NCI-H2227 treated with DMSO at 0.1 percent for 48 hours (cell line): Measurements from ENCODE around the gene CFLAR.
A peak's percentile ranks its signal among the peaks of the same experiment; 100 is the strongest.
"Not testable (repeated sequence)": the region's sequence is repeated elsewhere in the genome, so short reads cannot be mapped to it uniquely, and the experiment has no call there.

Source experiments
- DNase-seq: peaks from one replicate; lab custom pipeline; 2025; lab: John Stamatoyannopoulos, UW

The CFLAR gene

DNA sequence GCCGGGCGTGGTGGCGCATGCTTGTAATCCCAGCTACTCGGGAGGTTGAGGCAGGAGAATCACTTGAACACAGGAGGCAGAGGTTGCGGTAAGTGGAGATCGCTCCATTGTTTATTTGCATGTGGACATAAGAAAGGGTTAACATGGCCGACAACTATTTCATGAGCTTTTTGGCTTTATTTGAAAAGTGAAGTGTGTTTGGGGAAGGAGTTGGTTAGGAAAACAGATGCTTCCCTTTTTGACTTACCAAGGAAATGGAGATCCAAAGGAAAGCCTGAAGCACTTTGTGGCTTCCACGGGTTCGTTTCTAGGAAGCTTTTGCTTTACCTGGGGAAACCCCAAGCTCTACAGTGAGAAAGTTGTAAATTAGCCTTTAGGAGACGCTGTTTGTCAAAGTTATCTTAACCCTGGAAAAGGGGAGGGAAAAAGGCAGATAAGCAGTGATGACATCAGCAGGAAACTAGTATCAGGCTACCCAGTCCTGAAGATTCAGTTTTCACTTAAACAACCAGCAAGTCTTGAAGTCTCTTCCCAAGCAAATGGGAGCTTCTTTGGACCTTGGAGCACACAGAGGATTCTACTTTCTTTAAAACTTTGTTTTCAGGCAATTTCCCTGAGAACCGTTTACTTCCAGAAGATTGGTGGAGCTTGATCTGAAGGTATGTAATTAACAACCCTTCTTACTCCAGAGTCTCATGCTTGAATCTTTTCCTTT is 66.8 kb downstream of the CFLAR start, which contains the start of gene CASP10:
CASP10 (plus strand) TSS at position 492 of the 715 bp plus-strand sequence. CDS start 2,637 bp downstream, outside the sequence.
- DNase-seq, result peak; percentile 62

DNA sequence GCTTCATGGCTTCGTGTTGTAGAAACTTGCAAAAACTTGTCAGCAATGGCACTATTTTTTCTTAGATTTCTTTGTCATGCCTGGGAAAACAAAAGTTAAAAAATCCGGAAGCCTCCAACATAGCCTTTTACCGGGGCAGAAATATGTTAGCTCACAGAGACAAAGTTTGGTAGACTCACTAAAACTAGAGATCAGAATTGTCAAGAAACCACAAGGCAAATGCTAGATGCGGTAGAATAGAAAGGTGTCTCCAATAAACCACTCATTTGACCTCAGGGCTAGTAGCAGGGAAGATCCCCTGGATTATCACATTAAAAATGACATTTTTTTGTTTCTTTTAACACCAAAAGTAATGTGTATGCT is 67.4 kb downstream of the CFLAR start:
- no peak for DNase-seq

DNA sequence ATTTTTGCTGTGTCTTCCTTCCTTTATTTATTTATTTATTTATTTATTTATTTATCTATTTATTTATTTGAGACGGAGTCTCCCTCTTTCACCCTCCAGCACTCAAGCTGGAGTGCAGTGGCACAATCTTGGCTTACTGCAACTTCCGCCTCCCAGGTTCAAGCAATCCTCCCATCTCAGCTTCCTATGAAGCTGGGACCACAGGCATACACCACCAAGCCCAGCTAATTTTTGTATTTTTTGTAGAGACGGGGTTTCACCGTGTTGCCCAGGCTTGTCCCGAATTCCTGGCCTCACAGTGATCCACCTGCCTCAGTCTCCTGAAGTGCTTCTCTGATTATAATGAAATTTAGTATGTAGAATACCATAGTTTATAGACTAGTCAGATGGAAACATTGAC is 67.9 kb downstream of the CFLAR start:
- DNase-seq, result not testable (repeated sequence)

DNA sequence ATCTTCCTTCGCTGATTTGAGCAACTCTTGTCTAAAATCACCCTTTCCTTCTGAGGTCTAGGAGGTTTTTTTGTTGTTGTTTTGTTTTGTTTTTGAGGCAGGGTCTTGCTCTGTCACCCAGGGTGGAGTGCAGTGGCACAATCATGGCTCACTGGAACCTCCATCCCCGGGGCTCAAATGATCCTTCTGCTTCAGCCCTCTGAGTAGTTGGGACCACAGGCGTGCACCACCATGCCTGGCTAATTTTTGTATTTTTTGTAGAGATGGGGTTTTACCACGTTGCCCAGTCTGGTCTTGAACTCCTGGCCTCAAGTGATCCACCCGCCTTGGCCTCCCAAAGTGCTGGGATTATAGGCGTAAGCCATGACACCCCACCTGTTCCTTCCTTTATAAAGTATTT is 68.3 kb downstream of the CFLAR start:
- DNase-seq, result not testable (repeated sequence)

DNA sequence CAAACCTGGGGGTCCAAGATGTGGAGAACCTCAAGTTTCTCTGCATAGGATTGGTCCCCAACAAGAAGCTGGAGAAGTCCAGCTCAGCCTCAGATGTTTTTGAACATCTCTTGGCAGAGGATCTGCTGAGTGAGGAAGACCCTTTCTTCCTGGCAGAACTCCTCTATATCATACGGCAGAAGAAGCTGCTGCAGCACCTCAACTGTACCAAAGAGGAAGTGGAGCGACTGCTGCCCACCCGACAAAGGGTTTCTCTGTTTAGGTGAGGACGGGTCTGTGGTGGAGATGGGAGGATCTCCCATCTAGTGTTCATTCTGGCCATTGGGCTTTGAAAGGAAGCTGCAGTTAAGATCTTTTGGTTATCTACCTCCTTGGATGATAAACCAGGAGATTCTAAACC is 69.9 kb downstream of the CFLAR start:
- DNase-seq, result no peak

DNA sequence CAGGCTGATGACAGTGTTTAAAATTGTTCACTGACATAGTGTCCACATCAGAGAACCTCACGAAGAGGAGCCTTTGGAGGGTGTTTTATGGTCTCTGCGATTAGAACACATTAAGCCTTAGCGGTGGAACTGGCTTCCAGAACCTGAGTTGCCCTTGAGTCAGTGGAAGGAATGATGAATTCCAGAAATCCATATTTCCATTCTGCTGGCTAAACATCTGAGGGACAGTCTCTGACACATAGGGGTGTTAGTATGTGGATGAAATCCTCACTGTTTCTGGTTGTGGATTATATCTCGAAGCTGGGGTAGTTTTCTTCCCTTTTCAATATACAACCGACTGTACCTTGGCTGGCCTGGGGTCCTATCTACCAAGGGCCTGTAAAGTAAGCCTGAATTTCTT is 71.0 kb downstream of the CFLAR start:
- DNase-seq, result no peak

DNA sequence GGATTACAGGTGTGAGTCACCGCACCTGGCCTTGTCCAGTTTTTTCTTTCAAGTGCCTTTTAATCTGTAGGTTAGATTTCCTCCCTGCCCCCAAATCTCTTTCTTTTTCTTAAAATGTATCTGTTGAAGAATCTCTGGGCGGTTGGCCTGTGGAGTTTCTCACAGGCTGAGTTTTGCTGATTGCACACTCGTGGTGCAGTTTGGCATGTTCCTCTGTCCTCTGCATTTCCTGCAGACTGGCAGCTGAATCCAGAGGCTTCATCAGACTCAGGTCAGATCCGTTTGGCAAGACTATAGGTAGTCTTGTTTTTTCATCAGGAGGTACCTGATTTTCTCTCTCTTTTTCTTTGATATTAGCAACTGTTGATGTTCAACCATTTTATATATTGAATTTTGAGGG is 72.5 kb downstream of the CFLAR start:
- DNase-seq, result no peak

DNA sequence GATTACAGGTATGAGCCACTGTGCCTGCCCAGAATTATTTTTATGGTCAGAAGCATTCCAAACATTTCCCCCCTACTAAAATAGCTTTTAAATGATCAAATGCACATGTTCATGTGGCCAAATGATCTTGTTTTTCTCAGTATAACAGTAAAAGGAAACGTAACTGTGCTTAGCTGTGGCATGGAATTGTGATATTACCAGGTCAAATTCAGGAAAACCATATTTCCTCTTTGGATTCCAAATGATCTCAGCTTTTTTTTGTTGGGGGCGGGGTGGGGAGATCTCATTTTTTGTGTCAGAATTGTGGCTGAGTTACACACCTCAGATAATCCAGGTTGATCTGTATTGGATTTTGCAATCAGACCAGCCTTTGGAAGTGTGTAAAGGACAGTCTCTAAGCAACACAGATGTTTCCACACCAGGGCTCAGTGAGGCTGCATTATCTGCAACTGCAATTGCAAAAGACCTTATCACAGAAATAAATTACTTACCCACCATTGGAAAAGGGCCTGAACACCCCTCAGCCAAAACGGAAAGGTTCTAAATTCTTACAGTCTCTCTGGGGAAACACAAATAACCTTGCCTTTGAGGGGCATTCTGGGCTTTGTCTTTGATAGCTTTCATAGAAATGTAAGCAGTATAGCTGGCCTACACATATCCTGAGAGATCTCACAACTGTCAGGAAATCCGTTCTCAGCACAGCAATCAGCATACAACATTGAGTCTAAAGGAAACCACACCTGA is 75.3 kb downstream of the CFLAR start:
- DNase-seq, result no peak

DNA sequence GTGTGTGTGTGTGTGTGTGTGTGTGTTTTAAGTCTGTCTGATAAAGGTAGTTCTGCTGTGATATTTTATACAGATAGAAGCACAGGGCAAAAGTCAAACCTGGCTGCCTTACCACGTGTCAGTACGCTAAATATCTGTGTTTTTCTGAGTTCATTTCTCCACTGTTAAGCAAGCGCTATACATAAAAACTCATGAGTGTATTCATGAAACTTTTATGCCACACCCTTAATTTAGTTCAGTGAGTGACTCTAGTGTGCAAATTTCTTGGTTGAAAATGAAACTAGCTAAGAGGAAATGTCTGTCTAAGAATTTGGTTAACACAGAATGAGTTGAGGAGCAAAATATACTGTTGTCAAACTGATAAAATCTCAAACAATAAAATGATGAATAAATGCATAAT is 78.1 kb downstream of the CFLAR start:
- DNase-seq, result no peak

DNA sequence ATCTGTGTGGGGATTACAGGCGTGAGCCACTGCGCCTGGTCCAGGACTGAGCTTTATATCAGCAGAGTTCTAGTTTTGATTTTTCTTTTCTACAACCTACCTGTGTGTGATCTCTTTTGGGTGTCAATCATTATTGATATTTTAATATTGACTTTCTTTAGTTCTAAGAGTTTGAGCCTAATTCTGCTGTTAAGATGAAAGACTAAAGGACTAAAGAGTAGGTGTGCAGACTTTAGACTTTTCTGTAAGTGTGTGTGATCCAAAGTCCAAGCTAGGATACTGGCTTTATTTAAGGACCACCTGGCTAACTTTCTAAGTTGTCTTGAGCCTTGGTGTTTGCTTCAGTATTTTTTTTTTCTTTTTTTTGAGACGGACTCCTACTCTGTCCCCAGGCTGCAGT is 79.4 kb downstream of the CFLAR start:
- no peak for DNase-seq

DNA sequence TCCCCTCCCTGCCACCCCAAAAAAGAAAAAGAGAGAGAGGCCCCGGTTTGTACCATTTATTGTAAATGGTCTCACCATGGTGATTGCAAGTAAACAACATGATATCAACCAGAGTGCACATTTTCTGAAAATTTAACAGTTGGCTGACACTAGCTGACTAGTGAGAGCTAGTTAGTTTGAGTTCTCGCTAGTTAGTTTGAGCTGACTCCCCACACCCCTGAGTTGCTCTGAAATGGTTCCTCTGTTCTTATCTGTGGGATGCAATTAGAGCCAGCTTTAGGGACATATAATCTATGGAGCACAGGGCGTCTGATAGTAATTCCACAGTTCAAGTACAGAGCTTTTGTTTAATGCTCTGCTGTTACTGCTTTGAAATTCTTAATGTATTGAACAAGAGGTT is 80.0 kb downstream of the CFLAR start:
- DNase-seq, result no peak

DNA sequence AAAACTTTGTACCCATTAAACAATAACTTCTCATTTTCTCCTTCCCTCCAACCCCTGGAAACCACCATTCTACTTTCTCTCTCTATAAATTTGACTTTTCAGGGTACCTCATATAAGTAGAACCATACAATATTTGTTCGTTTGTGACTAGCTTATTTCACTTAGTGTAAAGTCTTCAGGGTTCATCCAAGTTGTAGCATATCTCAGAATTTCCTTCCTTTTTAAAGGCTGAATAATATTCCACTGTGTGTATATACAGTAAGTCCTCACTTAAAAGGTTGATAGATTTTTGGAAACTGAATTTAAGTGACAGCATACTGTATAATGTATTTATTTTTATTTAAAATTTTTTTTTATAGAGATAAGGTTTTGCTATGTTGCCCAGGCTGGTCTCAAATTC is 80.8 kb downstream of the CFLAR start:
- no peak for DNase-seq

DNA sequence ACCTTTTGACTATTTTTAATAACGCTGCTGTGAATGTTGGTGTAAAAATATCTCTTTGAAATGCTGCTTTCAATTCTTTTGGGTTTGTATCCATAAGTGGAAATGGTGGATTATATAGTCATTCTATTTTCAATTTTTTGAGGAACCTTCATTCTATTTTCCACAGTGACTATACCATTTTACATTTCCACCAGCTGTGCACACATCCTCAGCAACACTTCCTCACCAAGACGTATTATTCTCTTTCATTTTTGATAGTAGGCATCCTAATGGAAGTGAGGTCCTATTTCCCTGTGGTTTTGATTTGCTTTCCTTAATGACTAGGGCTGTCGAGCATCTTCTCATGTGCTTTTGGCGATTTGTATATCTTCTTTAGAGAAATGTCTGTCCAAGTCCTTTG is 81.8 kb downstream of the CFLAR start:
- no peak for DNase-seq

DNA sequence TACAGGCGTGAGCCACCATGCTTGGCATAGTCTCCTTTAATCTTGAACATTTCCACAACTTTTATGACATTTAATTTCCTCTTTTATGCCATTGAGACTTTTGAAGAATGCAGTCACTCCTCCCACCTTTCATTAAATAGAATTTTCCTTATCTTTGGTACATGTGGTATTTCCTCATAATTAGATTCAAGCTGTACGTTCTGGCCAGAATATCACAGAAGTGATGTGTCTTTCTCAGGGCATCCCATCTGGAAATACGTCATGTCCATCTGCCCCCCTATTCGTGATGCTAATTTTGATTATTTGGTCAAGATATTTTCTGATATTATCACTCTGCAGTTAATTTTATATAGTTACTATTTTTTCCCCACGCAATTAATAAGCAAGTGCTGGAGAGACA is 83.9 kb downstream of the CFLAR start:
- no peak for DNase-seq

DNA sequence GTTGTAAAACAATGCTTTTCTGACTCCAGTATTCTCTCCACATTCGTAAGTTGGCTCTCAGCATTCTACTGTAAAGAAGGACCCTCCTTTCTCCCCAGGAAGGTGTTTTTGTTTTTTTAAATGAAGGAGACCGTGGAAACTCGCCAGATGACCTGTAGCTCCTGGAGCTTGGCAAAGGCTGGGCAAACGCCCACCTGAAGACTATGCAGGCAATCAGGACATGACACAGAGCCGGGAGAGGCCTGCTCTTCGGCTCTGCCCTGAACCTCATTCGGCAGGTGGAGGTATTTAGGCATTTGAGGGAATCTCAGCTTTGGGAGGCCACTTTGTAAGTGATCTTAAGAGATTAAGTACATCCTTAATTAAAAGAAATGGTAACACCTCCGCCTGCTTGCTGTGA is 84.4 kb downstream of the CFLAR start:
- no peak for DNase-seq

DNA sequence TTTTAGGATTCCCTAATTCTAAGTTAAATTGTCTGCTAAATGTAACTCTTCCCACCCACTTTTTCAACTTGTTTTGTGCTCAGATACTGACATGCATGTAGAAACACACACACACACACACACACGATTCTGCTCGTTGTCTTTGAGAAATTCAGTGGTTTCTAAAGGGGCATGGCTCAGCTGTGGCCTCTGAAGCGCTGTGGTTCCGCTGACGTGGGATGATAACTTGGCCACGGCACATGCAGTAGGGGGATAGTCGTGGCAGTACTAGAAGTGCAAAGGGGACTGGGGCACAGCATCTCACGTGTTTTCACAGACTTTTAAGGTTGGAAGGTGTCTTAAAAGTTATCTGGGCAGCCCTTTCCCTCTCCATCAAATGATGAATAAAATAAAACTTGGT is 85.4 kb downstream of the CFLAR start:
- DNase-seq, result no peak

DNA sequence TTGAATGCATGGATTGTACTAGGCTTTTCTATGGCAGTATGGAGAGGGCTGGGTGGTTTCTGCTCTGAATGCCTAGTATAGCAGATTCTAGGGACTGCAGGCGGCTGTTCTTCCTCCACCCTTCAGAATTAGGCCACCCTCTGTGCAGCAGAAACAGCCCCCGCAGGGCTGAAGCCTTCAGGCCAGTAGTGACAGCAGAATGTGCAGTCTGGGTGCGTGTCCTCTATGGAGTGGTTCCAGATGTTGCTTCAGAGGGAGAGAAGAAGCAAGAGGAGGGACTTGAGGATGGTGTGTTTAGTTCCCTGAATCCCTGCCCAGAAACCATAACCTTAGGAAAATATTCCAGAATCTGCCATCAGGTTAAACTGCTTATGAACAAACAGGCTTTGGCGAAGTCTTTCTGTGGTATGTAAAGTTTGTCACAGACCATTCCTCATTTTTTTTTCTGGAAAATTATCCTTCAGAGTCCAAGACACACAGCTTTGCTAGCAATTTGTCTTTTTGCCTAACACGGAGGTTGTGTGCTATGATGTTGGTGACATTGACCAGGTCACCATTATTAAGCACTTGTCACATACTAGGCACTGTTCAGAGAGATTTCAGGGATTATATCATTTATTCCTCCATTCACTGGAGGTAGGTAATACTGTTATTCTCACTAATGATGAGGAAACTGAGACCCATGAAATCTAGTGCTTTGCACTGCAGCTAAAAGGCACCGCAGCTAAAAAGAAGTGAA is 88.1 kb downstream of the CFLAR start:
- DNase-seq, result no peak

DNA sequence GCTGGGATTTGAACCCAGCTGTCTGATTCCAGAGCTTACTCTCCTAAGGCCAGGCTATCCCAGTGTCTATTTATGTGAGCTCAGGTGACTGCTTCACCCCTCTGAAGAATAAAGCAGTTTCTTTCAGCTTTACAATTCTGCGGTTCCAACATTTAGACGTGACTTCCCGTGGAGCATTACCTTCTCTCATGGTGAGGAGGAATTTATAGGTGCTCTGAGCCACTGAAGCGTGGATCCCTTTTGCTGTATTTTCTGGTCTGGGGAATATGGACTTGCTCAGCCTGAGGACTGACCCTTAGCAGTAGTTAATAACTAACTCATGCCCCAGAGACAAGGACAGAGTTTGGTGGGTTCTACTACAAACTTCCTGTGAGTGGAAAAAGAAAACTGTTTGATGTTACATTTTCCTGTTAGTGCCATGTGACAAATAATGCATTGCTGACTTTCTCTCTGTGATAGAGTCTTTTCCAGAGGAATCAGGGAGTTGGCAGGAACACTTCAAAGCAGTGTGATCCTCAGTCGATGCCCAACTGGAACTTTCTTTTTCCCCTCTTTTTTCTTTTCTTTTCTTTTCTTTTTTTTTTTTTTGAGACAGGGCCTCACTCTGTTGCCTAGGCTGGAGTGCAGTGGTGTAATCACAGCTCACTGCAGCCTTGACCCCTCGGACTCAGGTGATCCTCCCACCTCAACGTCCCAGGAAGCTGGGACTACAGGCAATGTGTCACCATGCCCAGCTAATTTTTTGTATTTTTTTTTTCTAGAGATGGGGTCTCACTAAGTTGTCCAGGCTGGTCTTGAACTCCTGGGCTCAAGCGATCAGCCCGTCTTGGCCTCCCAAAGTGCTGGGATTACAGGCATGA is 88.9 kb downstream of the CFLAR start:
- DNase-seq, result no peak

DNA sequence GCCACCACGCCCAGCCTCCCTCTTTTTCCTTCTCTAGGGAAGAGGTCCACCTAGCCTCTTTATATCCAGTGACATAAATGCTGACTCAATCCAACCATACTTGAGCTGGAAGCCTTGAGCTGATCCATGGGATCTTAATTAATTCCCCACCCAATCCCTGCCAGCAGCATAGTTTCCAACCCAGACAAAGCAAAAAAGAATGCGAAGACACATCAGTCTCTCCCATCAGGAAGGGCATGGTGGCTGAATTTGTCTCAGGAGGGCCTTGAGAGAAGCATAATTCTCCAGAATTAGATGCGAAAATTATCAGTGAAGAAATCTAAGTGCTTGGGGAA is 89.5 kb downstream of the CFLAR start:
- DNase-seq, result no peak

DNA sequence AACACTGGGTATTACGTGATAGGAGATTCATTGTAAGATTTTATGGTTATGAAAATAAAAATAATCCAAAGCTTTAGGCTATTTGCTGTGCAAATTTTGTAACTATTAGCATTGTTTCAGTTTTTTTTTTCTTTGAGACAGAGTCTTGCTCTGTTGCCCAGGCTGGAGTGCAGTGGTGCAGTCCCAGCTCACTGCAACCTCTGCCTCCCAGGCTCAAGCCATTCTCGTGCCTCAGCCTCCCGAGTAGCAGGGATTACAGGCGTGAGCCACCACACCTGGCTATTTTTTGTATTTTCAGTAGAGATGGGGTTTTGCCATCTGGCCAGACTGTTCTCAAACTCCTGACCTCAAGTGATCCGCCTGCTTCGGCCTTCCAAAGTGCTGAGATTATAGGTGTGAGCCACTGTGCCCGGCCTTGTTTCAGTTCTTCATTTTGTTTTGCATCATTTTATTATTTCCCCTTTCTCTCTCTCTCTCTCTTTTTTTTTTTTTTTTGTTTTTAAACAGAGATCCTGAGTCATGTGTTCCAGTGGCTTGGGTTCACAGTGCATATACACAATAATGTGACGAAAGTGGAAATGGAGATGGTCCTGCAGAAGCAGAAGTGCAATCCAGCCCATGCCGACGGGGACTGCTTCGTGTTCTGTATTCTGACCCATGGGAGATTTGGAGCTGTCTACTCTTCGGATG is 92.7 kb downstream of the CFLAR start:
- DNase-seq, result no peak

DNA sequence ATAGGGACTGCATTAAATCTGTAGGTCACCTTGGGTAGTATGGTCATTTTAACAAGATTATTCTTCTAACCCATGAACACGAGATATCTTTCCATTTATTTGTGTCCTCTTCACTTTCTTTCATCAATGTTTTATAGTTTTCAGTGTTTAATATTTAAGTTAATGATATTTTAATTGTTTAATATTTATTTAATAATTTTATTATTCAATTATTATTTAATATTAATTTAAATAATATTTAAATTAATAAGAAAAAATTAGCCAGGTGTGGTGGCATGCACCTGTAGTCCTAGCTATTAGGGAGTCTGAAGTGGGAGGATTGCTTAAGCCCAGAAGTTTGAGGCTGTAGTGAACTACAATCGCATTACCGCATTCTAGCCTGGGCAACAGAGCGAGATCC is 100.0 kb downstream of the CFLAR start:
- no peak for DNase-seq

DNA sequence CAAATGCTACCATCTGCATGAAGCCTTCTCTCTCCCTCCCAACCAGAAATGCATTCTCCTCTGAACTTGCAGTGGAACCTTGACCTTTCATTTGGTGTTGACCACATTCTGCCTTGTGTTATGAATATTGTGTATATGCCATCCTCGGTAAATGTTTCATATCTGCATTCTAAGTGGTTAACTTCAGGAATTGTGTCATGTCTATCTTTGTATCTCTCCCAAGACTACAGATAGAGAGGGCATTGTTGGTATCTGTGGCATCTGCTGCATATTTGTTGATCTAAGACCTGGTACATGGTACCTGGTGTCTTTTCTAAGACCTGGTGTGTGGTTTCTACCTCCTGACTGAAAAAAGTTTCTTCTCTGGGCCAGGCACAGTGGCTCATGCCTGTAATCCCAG is 101.0 kb downstream of the CFLAR start:
- no peak for DNase-seq
